ENCODE results near the gene CCHCR1.
A peak's percentile ranks its signal among the peaks of the same experiment; 100 is the strongest.

The CCHCR1 gene

DNA sequence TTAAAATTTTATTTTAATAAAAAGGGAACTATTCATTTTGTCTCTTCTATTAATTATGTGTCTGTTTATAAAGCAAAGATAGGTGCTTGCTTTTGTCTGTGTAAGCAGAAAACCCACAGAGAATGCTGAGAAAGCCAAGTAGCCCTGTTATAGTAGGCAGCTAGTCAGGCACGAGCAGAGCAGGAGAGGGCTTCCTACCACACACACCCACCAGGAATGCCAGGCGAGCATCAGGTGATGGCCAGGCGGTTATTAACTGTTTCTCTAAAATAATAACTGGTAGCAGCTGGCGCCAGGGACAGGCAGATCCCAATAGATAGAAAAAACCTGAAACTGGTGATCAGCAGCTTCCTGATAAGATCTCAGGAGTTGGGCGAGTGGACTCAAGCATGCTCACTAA is 60.9 kb downstream of the CCHCR1 start:
- no peak for DNase-seq

DNA sequence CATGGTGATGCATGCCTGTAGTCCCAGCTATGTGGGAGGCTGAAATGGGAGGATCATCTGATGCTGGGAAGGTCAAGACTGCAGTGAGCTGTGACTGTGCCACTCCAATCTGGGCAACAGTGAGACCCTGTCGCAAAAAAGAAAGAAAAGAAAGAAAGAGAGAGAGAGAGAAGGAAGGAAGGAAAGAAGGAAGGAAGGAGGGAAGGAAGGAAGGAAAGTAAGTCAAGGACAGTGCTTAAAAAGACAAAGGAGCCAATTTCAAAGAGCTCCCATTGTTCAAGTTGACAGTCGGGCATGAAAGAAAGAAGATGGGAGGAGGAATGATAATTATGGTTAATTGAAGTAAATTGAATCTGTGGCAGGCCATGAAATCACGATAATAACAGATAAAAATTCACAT is 61.4 kb downstream of the CCHCR1 start:
- no peak for DNase-seq

DNA sequence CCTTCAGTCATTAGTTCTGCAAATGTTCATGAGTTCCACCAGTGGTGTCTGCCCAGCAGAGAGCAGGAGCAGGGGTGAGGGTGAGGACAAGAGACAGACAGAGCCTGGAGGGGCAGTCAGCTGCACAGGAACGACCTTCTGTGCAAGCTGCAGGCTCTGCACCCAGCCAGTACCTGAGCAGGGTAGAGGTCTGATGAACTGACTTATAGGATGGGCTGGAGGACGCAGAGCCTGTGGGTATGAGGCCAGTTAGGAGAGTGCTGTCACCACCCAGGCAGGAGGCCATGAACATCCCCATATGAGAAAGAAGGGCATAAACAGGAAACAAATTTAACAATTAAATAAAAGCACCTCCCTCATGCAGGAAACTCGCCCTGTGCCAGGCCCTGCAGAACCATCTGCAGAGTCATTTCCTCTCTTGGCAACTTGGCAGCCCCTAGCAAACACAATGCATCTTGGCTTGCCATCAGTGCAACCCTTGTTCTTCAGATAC is 63.2 kb downstream of the CCHCR1 start:
- peak; percentile 23 for DNase-seq

DNA sequence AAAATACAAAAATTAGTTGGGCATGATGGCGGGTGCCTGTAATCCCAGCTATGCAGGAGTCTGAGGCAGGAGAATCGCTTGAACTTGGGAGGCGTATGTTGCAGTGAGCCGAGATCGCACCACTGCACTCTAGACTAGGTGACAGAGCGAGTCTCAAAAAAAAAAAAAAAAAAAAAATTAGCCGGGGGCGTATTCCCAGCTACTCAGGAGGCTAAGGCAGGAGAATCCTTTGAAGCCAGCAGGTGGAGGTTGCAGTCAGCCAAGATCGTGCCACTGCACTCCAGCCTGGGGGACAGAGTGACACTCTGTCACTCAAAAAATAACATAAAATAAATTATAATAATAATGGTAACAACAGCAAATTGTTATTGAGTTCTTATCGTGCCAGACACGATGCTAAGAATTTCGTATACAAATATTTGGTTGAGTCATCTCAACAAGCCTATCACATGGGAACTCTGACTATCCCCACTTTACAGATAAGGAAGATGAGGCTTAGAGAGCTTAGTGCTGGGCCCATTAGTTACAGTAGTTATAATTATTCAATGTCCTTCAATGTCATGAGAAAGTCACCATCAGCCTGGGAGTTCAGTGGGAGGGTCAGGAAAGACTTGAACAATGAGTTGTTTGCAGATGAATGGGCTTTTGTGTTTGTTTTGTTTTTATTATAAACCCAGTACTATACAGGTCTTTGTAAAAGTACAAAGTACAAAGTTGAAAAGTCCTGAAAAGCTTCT is 64.7 kb downstream of the CCHCR1 start:
- no peak for DNase-seq
